Fibroblast of lung (primary cell): Measurements from ENCODE around the gene TTLL9.

ENCODE experiments used
- EZH2 ChIP-seq: IDR thresholded peaks from 2 replicates; pipeline ENCODE4 v1.5.1; 2012; ENCODE audit warnings: low read length, control low read depth, mild to moderate bottlenecking; ENCODE audit errors: missing control alignments
- TF ChIP-seq, protein P1 (sequence below), 2 donors: IDR thresholded peaks in 1 of 2; conservative IDR thresholded peaks in 1 of 2; 1 replicate in 1 of 2; 2 replicates in 1 of 2; pipeline ENCODE4 v1.5.1; 2011 to 2012; ENCODE audit warnings: low read length in 2 of 2, control low read depth in 1 of 2, inconsistent platforms in 1 of 2, low read depth in 1 of 2, mild to moderate bottlenecking in 1 of 2

DNA sequence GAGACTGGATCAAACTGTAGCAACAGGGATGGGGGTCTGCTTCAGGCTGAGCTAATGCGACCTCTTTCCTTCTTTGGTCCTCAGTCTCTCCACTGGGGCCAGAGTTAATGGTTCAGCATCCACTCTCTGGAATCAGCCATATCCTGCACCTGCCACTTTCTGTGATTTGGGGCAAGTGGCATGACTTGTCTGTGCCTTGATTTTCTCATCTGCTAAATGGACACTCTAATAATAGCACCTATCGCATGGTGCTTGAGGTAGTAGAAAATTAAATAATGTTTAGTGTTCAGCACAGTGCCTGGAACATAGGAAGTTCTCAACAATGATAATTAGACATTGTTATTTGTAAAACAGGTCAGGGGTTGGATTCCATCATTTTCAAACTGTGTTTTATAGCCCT lies 103.9 kb downstream of the TTLL9 start:
- TF ChIP-seq, protein P1, sequence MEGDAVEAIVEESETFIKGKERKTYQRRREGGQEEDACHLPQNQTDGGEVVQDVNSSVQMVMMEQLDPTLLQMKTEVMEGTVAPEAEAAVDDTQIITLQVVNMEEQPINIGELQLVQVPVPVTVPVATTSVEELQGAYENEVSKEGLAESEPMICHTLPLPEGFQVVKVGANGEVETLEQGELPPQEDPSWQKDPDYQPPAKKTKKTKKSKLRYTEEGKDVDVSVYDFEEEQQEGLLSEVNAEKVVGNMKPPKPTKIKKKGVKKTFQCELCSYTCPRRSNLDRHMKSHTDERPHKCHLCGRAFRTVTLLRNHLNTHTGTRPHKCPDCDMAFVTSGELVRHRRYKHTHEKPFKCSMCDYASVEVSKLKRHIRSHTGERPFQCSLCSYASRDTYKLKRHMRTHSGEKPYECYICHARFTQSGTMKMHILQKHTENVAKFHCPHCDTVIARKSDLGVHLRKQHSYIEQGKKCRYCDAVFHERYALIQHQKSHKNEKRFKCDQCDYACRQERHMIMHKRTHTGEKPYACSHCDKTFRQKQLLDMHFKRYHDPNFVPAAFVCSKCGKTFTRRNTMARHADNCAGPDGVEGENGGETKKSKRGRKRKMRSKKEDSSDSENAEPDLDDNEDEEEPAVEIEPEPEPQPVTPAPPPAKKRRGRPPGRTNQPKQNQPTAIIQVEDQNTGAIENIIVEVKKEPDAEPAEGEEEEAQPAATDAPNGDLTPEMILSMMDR (conservative IDR thresholded peaks at IDR 0.05 in 1 of 2, IDR thresholded peaks at IDR 0.05 in 1 of 2; ENCODE audit: low read depth in 1 of 2, low read length in 2 of 2), result no peak
- no peak for TF ChIP-seq EZH2
